ENCODE data around the gene THSD7B. TPM values are rescaled to one million over a fixed set of nuclear protein-coding genes. Genes with fewer than 3 reads are reported as not detected.
"Not testable (repeated sequence)": the region's sequence is repeated elsewhere in the genome, so short reads cannot be mapped to it uniquely, and the experiment has no call there.

The THSD7B gene
- total and polyA plus RNA-seq, 8 donors: 0.13 to 4.5 (median 2.7) TPM

GRCh38 chr2:136738044-136738443, 27.3 kb upstream of the THSD7B start:
- ATAC-seq (no peak), DNase-seq (no peak)
- H3K4me1 ChIP-seq: no peaks in the 10 kb centered on the region
- H3K9me3 ChIP-seq: no peaks in the 10 kb centered on the region
- intact Hi-C loops (cut with DNase I): no loop called here
- no peaks in the 10 kb centered on the region for H3K36me3 ChIP-seq
- no peak overlapping the region for H3K4me3 ChIP-seq
- TF ChIP-seq, protein P1, sequence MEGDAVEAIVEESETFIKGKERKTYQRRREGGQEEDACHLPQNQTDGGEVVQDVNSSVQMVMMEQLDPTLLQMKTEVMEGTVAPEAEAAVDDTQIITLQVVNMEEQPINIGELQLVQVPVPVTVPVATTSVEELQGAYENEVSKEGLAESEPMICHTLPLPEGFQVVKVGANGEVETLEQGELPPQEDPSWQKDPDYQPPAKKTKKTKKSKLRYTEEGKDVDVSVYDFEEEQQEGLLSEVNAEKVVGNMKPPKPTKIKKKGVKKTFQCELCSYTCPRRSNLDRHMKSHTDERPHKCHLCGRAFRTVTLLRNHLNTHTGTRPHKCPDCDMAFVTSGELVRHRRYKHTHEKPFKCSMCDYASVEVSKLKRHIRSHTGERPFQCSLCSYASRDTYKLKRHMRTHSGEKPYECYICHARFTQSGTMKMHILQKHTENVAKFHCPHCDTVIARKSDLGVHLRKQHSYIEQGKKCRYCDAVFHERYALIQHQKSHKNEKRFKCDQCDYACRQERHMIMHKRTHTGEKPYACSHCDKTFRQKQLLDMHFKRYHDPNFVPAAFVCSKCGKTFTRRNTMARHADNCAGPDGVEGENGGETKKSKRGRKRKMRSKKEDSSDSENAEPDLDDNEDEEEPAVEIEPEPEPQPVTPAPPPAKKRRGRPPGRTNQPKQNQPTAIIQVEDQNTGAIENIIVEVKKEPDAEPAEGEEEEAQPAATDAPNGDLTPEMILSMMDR (IDR thresholded peaks at IDR 0.05): no peak
- H3K27me3 ChIP-seq: no peaks in the 10 kb centered on the region
- no peak overlapping the region for H3K27ac ChIP-seq

DNA sequence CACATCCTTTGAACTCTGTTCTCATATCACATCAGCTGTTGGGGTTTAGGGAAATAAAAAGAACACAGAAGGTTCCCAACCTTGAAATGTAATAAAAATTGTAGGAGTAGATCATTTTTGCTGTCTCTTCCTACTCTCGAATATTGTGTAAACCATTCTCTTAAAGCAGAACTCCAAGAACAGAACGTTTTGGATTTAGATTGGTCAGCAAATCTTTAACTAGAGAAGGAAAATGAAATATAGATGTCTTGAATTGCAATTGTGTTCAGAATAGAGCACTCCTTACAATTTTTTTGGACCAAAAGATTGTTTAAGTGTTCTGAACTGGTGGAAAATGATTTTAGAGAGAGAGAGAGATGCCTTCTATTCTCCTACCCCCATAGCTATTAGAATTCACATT, 23.9 kb upstream of the THSD7B start:
- TF ChIP-seq, protein P1 (IDR thresholded peaks at IDR 0.05): no peak
- Histone ChIP-seq H3K27me3 (no peaks in the 10 kb centered on the region), H3K27ac (no peak overlapping the region), H3K36me3 (no peaks in the 10 kb centered on the region), H3K9me3 (no peaks in the 10 kb centered on the region), H3K4me1 (no peaks in the 10 kb centered on the region), H3K4me3 (no peak overlapping the region)
- intact Hi-C loops (cut with DNase I): no loop called here
- no peak for DNase-seq
- ATAC-seq: no peak

DNA sequence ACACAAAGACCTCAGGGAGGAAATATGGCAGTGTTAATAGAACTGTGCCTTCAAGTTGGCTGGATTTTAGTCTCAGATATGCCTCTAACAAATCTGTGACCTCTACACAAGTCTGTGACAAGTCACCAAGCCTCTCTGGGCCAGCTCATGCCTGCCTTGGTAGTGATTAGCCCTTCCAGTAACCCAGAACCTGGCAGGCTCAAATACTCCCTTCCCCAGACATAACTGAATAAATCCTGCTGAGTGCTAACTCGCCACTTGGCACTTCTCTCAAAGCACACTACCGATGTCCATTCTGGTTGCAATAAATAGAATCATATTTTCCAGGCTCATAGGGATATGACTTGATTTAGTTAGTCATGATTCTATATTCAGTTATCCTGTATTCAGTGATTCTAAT, 15.3 kb upstream of the THSD7B start:
- H3K4me1 ChIP-seq: no peaks in the 10 kb centered on the region
- intact Hi-C loops (cut with DNase I): no loop called here
- H3K27ac ChIP-seq: no peak overlapping the region
- no peaks in the 10 kb centered on the region for H3K36me3 ChIP-seq
- no peak overlapping the region for H3K4me3 ChIP-seq
- no peak for ATAC-seq
- TF ChIP-seq, protein P1 (IDR thresholded peaks at IDR 0.05): no peak
- no peaks in the 10 kb centered on the region for H3K9me3 ChIP-seq
- DNase-seq: no peak
- no peaks in the 10 kb centered on the region for H3K27me3 ChIP-seq

- ATAC-seq: no peak
- Histone ChIP-seq H3K4me3 (no peak overlapping the region), H3K9me3 (no peaks in the 10 kb centered on the region), H3K27ac (no peak overlapping the region), H3K36me3 (no peaks in the 10 kb centered on the region), H3K27me3 (no peaks in the 10 kb centered on the region), H3K4me1 (no peaks in the 10 kb centered on the region)
- TF ChIP-seq, protein P1 (IDR thresholded peaks at IDR 0.05): no peak
- no peak for DNase-seq
- intact Hi-C loops (cut with DNase I): no loop called here
Measured at GRCh38 chr2:136751406-136751805, 13.9 kb upstream of the THSD7B start.

GRCh38 chr2:136758504-136758903, 6.8 kb upstream of the THSD7B start:
- H3K27ac ChIP-seq; intact Hi-C loops (cut with DNase I); H3K36me3 ChIP-seq; H3K4me3 ChIP-seq; H3K9me3 ChIP-seq; H3K4me1 ChIP-seq; ATAC-seq: not testable (repeated sequence)
- H3K27me3 ChIP-seq: peaks cover 0 to 20% of the 10 kb centered on the region in 2 donors
- DNase-seq: peak in 1 of 4 donors; percentile 61
